Natural killer cell treated with Interleukin-12 subunit alpha and Interleukin-12 subunit beta and Interleukin-15 and Interleukin-18, amount 100 ng/mL, for 72 hours (primary cell): ENCODE results near the gene PNMA6E. TPM values are rescaled to one million over a fixed set of nuclear protein-coding genes. Genes with fewer than 3 reads are reported as not detected.

ENCODE experiments used
- ATAC-seq, 2 donors: fragments of 150-1000 bp; cut with Tn5 transposase in 1 of 2; sonication (Bioruptor Pico), chemical (Tn5 transposase) in 1 of 2; 2 replicates each; pipeline ENCODE4 v1.10.0; 2021
- DNase-seq: peaks from one replicate; pipeline ENCODE4 v3.0.0; 2022; ENCODE audit warnings: low spot score
- H3K27ac Mint-ChIP-seq, 2 donors: 1 replicate in 1 of 2; 2 replicates in 1 of 2; pipeline ENCODE4 v1.8.0; 2022; ENCODE audit warnings: mixed read lengths in 2 of 2, mild to moderate bottlenecking in 1 of 2, moderate library complexity in 1 of 2
- H3K27me3 Mint-ChIP-seq, 2 donors: 1 replicate in 1 of 2; 2 replicates in 1 of 2; pipeline ENCODE4 v1.8.0; 2022; ENCODE audit warnings: mixed read lengths in 2 of 2
- H3K36me3 Mint-ChIP-seq: one replicate; pipeline ENCODE4 v1.8.0; 2022; ENCODE audit warnings: mixed read lengths
- H3K4me1 Mint-ChIP-seq, 2 donors: 1 replicate in 1 of 2; 2 replicates in 1 of 2; pipeline ENCODE4 v1.8.0; 2022; ENCODE audit warnings: low read depth in 2 of 2, mixed read lengths in 2 of 2, mild to moderate bottlenecking in 1 of 2
- H3K4me3 Mint-ChIP-seq: one replicate; pipeline ENCODE4 v1.8.0; 2022; ENCODE audit warnings: mixed read lengths
- H3K9me3 Mint-ChIP-seq: 2 replicates; pipeline ENCODE4 v1.8.0; 2022; ENCODE audit warnings: mixed read lengths
- total RNA-seq, 2 donors: library from RNA; stranded (reverse); gene quantifications; one replicate each; pipeline ENCODE4 v1.2.3, GENCODE V29; 2022

PNMA6E gene
- total RNA-seq, 2 donors from 2014 or later = not detected

DNA sequence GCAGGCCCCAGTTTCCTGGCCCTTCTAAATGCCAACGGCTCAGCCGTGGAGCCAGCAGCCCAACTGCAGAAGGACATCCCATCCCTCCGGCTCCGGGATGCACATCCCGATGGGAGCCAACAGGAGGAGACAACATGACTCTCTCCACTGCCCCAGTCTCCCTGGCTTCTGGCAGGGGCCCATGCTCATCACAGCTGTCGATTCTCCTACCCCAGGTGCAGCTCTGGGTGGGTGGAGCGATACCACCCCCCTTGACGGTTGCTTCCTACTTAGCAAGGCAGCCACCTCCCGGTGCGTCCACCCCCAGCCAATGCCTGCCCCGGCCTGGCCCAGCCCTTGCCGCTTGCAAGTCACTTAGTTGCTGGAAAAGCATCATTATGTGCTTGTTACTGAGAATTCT is 47.7 kb downstream of the PNMA6E start:
- DNase-seq (no peak), ATAC-seq (no peak)
- H3K4me3 Mint-ChIP-seq = no peak overlapping the region
- H3K27ac Mint-ChIP-seq = no peak overlapping the region
- no peaks in the 10 kb centered on the region for H3K27me3 Mint-ChIP-seq
- no peaks in the 10 kb centered on the region for H3K9me3 Mint-ChIP-seq
- no peaks in the 10 kb centered on the region for H3K36me3 Mint-ChIP-seq
- H3K4me1 Mint-ChIP-seq = no peaks in the 10 kb centered on the region

- H3K27me3 Mint-ChIP-seq = no peaks in the 10 kb centered on the region
- H3K36me3 Mint-ChIP-seq = no peaks in the 10 kb centered on the region
- no peaks in the 10 kb centered on the region for H3K4me1 Mint-ChIP-seq
- DNase-seq (no peak), ATAC-seq (no peak)
- no peaks in the 10 kb centered on the region for H3K9me3 Mint-ChIP-seq
- H3K27ac Mint-ChIP-seq = no peak overlapping the region
- H3K4me3 Mint-ChIP-seq = no peak overlapping the region
Measured at GRCh38 chrX:153352858-153353257, 48.3 kb downstream of the PNMA6E start.

- Mint-ChIP-seq H3K4me3 (no peak overlapping the region), H3K27me3 (no peaks in the 10 kb centered on the region), H3K27ac (no peak overlapping the region), H3K4me1 (no peaks in the 10 kb centered on the region), H3K36me3 (no peaks in the 10 kb centered on the region), H3K9me3 (no peaks in the 10 kb centered on the region)
- ATAC-seq = no peak
- DNase-seq = no peak
Measured at GRCh38 chrX:153351981-153352380, 49.2 kb downstream of the PNMA6E start.

DNA sequence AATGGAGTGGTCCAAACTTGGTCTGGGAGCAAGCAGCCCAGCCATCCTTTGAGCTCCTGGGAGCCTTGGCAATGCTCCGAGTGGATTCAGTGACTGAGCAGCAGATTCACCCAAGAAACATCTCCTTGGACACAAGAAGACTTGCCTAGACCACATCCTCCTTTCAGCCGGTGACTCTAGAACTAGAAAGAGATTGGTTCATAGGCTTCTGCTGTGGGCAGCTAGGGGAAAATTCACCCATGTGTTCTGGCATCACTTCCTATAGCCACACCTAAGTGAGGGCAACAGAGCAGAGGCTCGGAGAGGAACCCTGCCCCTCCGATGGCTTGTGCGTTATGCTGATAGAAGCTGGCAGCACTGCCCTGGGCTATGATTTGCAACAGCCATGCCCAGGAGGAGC is 51.2 kb downstream of the PNMA6E start:
- H3K27ac Mint-ChIP-seq = no peak overlapping the region
- peaks cover 0 to 1% of the 10 kb centered on the region in 2 donors for H3K4me1 Mint-ChIP-seq
- H3K9me3 Mint-ChIP-seq = no peaks in the 10 kb centered on the region
- no peaks in the 10 kb centered on the region for H3K36me3 Mint-ChIP-seq
- no peaks in the 10 kb centered on the region for H3K27me3 Mint-ChIP-seq
- no peak for DNase-seq
- no peak for ATAC-seq
- no peak overlapping the region for H3K4me3 Mint-ChIP-seq

GRCh38 chrX:153348421-153348820 is 52.7 kb downstream of the PNMA6E start:
- DNase-seq (no peak), ATAC-seq (no peak)
- no peaks in the 10 kb centered on the region for H3K27me3 Mint-ChIP-seq
- H3K4me3 Mint-ChIP-seq = no peak overlapping the region
- no peaks in the 10 kb centered on the region for H3K36me3 Mint-ChIP-seq
- peaks cover 7 to 8% of the 10 kb centered on the region in 2 donors for H3K4me1 Mint-ChIP-seq
- H3K9me3 Mint-ChIP-seq = no peaks in the 10 kb centered on the region
- no peak overlapping the region for H3K27ac Mint-ChIP-seq

- DNase-seq = no peak
- no peak overlapping the region for H3K27ac Mint-ChIP-seq
- no peak overlapping the region for H3K4me3 Mint-ChIP-seq
- no peaks in the 10 kb centered on the region for H3K9me3 Mint-ChIP-seq
- no peaks in the 10 kb centered on the region for H3K36me3 Mint-ChIP-seq
- no peaks in the 10 kb centered on the region for H3K27me3 Mint-ChIP-seq
- H3K4me1 Mint-ChIP-seq = peaks cover 7 to 16% of the 10 kb centered on the region in 2 donors
- no peak for ATAC-seq
Measured at GRCh38 chrX:153347530-153347929, 53.6 kb downstream of the PNMA6E start.

Other genes starting within 250 kb of the PNMA6E start
- not detected for gene MAGEA1, start 222.1 kb downstream of the PNMA6E start, total RNA-seq
- not detected for gene PNMA6F, start 79.6 kb downstream of the PNMA6E start, total RNA-seq
- 10 to 100 TPM; 13.2 to 15.1 TPM for gene ZNF275, start 67.2 kb downstream of the PNMA6E start, total RNA-seq
- gene ZFP92, start 10.1 kb upstream of the PNMA6E start, total RNA-seq = 1 to 10 TPM; 2.1 to 3.3 TPM
- 1 to 10 TPM; 1.4 to 4.5 TPM for gene TREX2, start 44.7 kb upstream of the PNMA6E start, total RNA-seq
- gene HAUS7, start 69.2 kb upstream of the PNMA6E start, total RNA-seq = 10 to 100 TPM; 39.0 to 70.6 TPM
- not detected for gene BGN, start 93.6 kb upstream of the PNMA6E start, total RNA-seq
- not detected for gene ATP2B3, start 116.3 kb upstream of the PNMA6E start, total RNA-seq
- gene CCNQ, start 197.8 kb upstream of the PNMA6E start, total RNA-seq = 10 to 100 TPM; 16.4 to 30.7 TPM
- not detected for gene DUSP9, start 245.9 kb upstream of the PNMA6E start, total RNA-seq